GM12875 (cell line): Measurements from ENCODE around the gene ATP2C2.

ENCODE experiments used
- H3K4me3 ChIP-seq: one replicate; pipeline ENCODE4 v1.5.1; 2011; ENCODE audit warnings: low read depth, low read length, control low read depth
- TF ChIP-seq, protein P1 (sequence below): IDR thresholded peaks from 2 replicates; pipeline ENCODE4 v1.5.1; 2011; ENCODE audit warnings: low read depth, mild to moderate bottlenecking, control low read depth, inconsistent platforms, low read length, moderate library complexity, borderline replicate concordance; ENCODE audit not compliant: insufficient read depth

Gene ATP2C2

DNA sequence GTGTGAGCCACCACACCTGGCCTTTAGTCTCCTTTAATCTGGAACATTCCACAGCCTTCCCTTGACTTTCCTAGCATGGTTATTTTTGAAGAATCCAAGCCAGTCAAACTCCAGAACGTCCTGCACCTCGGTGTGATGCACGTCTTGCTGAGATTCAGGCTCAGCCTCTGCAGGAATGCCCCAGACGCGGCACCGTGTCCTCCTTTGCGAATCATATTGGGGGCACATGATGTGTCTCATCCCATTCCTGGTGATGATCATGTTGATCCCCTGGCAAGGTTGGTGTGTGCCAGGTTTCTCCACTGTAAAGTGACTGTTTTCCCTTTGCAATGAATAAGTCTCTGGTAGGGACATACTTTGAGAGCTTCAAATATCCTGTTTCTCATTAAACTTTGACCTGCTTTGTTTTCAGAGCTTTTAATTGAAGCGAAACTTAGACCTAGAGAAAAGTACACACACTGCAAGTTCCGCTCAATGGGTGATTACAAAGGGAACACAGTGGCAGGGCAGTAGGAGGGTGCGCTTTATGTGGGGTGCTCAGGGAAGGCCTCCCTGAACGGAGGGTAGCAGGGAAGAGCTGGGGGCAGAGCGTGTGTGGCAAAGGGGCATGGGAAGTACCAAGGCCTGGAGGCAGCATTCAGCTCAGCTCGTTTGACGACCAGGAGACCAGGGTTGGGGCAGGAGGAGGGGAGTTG is 9.6 kb upstream of the ATP2C2 start:
- TF ChIP-seq, protein P1, sequence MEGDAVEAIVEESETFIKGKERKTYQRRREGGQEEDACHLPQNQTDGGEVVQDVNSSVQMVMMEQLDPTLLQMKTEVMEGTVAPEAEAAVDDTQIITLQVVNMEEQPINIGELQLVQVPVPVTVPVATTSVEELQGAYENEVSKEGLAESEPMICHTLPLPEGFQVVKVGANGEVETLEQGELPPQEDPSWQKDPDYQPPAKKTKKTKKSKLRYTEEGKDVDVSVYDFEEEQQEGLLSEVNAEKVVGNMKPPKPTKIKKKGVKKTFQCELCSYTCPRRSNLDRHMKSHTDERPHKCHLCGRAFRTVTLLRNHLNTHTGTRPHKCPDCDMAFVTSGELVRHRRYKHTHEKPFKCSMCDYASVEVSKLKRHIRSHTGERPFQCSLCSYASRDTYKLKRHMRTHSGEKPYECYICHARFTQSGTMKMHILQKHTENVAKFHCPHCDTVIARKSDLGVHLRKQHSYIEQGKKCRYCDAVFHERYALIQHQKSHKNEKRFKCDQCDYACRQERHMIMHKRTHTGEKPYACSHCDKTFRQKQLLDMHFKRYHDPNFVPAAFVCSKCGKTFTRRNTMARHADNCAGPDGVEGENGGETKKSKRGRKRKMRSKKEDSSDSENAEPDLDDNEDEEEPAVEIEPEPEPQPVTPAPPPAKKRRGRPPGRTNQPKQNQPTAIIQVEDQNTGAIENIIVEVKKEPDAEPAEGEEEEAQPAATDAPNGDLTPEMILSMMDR, result no peak
- no peak overlapping the region for H3K4me3 ChIP-seq

DNA sequence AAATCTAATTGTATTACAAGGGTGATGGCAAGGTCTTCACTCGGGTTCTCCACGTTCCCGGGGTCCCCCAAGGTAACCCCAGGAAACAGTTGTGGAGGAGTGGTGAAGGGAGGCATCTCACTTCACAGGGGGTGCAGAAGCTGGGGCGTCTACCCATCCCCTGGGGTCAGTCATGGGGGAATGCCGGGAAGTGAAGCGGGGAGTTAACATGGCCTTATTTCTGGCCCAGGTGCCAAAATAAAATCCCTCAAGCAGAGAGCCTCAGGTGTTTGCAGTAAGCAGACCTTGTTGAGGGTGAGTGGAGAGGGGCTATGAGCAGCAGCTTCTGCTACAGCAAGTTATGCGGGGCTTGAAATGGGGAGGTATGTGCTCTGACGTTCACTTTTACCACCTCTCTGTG is 9.0 kb upstream of the ATP2C2 start:
- no peak overlapping the region for H3K4me3 ChIP-seq
- TF ChIP-seq, protein P1, result no peak

DNA sequence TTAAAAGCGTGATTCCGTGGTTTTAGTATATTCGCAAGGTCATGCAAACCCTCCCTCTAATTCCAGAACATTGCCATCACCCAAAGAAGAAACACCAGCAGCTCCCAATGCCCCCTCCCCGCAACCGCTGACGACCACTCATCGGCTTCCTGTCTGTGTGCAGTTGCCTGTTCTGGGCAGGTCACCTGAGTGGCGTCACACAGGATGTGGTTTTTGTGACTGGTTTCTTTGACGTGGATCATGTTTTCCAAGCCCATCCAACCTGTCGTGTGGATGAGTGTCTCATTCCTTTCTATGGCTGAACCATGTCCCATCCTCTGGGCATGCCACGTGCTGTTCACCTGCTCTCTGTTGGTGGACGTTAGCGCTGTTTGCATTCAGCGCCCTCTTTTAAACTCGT is 8.2 kb upstream of the ATP2C2 start:
- no peak overlapping the region for H3K4me3 ChIP-seq
- TF ChIP-seq, protein P1, result no peak

DNA sequence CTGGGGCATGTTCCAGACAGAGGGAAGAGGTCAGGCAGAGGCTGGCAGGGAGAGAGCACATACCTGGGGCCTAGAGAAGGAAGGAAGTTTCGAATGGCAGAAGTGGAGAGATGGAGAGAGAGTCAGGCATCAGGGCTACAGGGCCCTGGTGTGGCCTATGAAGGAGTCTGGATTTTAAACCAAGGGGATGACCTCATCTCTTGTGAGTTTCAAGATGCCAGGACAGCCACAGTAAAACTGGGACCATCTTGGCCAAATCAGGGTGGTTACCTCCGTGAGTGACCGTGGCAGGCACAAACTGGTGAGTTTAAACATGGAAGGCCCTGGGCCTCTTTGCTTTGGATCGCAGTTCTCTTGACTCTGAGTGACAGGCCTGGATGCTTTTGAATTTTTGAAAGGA is 7.6 kb upstream of the ATP2C2 start:
- TF ChIP-seq, protein P1, result no peak
- H3K4me3 ChIP-seq, result no peak overlapping the region

DNA sequence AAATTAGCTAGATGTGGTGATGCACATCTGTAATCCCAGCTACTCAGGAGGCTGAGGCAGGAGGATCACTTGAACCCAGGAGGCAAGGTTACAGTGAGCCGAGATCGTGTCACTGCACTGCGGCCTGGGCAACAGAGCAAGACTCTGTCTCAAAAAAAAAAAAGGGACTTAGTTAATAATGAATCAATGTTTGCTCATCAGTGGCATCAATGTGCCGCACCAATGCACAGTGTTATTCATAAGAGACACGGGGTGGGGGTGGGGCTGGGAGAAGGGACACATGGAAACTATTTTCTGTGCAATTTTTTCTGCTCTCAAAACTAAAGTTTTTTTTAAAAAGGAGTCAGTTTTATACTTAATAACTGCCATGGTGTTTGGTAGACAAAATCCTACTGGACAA is 6.8 kb upstream of the ATP2C2 start:
- H3K4me3 ChIP-seq, result no peak overlapping the region
- TF ChIP-seq, protein P1, result no peak

DNA sequence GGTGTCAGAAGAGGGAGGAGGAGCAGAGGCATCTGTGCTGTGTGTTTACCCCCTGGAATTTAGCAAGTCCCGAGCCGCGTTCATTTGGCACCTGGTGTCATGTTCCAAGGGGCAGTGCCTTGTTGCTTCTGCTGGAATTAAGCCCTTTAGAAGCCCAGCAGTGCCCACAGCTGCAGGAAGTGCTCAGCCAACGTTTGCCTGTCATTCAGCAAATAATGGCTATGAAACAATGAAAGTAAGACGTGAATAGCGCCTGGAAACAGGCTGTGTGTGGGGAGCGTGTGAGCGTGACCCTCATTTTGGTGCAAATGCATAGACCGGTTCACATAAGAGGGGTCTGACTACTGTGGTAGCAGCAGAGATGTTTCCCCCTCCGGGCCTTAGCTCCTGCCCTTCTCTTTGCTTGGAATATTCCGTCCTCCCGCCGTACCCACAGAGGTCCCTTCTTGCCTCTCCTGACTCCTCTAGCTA is 5.8 kb upstream of the ATP2C2 start:
- TF ChIP-seq, protein P1, result no peak
- no peak overlapping the region for H3K4me3 ChIP-seq

DNA sequence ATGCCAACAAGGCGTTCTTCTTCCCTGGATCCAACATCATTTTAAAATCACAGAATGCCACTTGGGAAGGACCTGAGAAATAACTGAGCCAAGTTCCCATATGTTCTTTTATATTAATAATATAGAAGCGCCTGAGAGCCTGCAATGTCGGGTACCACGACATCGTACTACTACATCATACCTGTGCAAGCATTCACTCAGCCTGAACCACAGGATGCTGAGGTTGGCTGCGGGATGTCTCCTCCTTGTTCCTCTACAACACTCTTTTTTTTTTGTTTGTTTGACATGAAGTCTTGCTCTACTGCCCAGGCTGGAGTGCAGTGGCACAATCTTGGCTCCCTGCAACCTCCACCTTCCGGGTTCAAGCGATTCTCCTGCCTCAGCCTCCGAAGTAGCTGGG is 2.1 kb upstream of the ATP2C2 start:
- TF ChIP-seq, protein P1, result no peak
- no peak overlapping the region for H3K4me3 ChIP-seq
